Upper lobe of left lung (tissue), 6 donors: ENCODE results near the gene FAM110D. TPM values are rescaled to one million over a fixed set of nuclear protein-coding genes. Genes with fewer than 3 reads are reported as not detected.

Source experiments
- ATAC-seq, 2 donors: fragments of 200-7000 bp; cut with Tn5 transposase; one replicate each; pipeline ENCODE4 v1.9.1; 2022; ENCODE audit warnings: mild to moderate bottlenecking in 2 of 2, moderate library complexity in 2 of 2; ENCODE audit not compliant: low FRiP score in 2 of 2
- DNase-seq, 2 donors: peaks; one replicate each; pipeline ENCODE4 v3.0.0-alpha.2; 2019 to 2020
- H3K27ac ChIP-seq, 4 donors: fragments of 200-600 bp; sonication (generic); one replicate each; pipeline ENCODE4 v1.5.1; 2016 to 2019
- H3K27me3 ChIP-seq, 4 donors: fragments of 200-600 bp; sonication (generic); one replicate each; pipeline ENCODE4 v1.5.1; 2017 to 2019
- H3K36me3 ChIP-seq, 4 donors: fragments of 200-600 bp; sonication (generic); one replicate each; pipeline ENCODE4 v1.5.1; 2016 to 2019
- H3K4me1 ChIP-seq, 4 donors: fragments of 200-600 bp; sonication (generic); one replicate each; pipeline ENCODE4 v1.5.1; 2018 to 2019
- H3K4me3 ChIP-seq, 4 donors: fragments of 200-600 bp; sonication (generic); one replicate each; pipeline ENCODE4 v1.5.1; 2017 to 2019; ENCODE audit warnings: mild to moderate bottlenecking in 2 of 4, moderate library complexity in 1 of 4
- H3K9me3 ChIP-seq, 4 donors: fragments of 200-600 bp; sonication (generic); one replicate each; pipeline ENCODE4 v1.5.1; 2018 to 2019
- EP300 ChIP-seq, 4 donors: sonication (generic); formaldehyde crosslinking; IDR thresholded peaks; one replicate each; pipeline ENCODE4 v1.5.1; 2017; ENCODE audit warnings: antibody characterized with exemption in 4 of 4, control low read depth in 2 of 4
- POLR2A ChIP-seq, 4 donors: fragments of 450-650 bp; IDR thresholded peaks; one replicate each; pipeline ENCODE4 v1.5.1; 2016 to 2017; ENCODE audit warnings: antibody characterized with exemption in 4 of 4, mild to moderate bottlenecking in 2 of 4
- POLR2AphosphoS5 ChIP-seq, 2 donors: sonication (generic); formaldehyde crosslinking; IDR thresholded peaks; one replicate each; pipeline ENCODE4 v1.5.1; 2017; ENCODE audit warnings: antibody characterized with exemption in 2 of 2
- WGBS, 2 donors: methylation state at CpG; one replicate each; pipeline ENCODE4 v1.1.5; 2017 to 2018; 5-methylcytosine and 5-hydroxymethylcytosine counted together
- total RNA-seq, 6 donors: library from RNA; depleted of rRNA in 4 of 6; stranded (reverse); fragments of >200 nt in 4 of 6; gene quantifications; one replicate each; pipeline versions ENCODE4 v1.1.0 to v1.2.1, GENCODE V29; 2016 to 2021
- TF ChIP-seq, protein P1 (sequence below), 6 experiments: fragments of 450-650 bp in 4 of 6; fragments of 200-600 bp in 2 of 6; sonication (generic) in 2 of 6; IDR thresholded peaks; one replicate each; pipeline ENCODE4 v1.5.1; 2016 to 2019; ENCODE audit warnings: antibody characterized with exemption in 6 of 6
- donor health status: DM: no; HTN: no; CAD: no; lungs with moderate emphysema.
- donor health status: DM: no; HTN: yes; CAD: no; lungs with severe emphysema.

FAM110D gene
- total RNA-seq, 6 donors from 2014 or later = 1.0 to 6.7 (median 4.7) TPM

DNA sequence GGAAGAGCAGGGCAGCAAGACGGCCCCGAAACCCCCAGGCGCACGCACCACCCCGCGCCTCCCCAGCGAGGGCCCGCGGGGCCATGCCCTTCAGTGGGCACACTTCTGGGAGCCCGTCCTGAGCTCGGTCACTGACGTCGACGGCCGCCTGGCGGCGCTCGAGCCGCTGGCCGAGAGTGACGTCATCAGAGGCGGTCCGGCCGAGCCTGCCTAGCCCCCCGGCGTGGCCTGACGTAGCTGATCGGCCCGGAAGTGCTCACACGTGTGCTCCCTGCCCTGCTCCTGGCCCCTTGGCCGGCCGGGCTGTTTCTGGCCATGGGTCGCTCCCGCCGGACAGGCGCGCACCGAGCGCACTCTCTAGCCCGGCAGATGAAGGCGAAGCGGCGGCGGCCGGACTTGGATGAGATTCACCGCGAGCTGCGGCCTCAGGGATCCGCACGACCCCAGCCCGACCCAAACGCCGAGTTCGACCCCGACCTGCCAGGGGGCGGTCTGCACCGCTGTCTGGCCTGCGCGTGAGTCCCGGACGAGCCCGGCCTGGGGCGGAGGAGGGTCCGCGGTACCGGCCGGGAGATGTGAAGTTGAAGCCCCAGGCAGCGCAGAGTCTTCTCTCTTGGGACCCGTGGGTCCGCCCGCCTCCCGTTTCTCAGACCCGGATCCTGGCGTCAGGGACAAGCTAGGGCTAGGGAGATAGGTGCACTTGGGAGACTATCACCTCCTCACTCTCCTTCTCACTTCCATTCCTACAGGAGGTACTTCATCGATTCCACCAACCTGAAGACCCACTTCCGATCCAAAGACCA, 11.0 kb downstream of the FAM110D start, which contains the start of gene ZNF593:
Gene ZNF593, plus strand, starts transcription at position 240 of the 803 bp plus-strand sequence. Its CDS starts 76 bp downstream, at position 316.
- peak within 1 kb of the TSS; percentile 73 to 96 (median 76) for H3K4me3 ChIP-seq
- 2 to 5% methylated on average over 8 to 24 of the region's 76 CpGs for WGBS, 2 donors
- DNase-seq = peak; percentile 96 to 99
- no peaks in the 10 kb centered on the region for H3K27me3 ChIP-seq
- ATAC-seq = peak; percentile 93 to 98
- peaks cover 0 to 7% (median 0%) of the 10 kb centered on the region in 4 donors for H3K36me3 ChIP-seq
- TF ChIP-seq EP300 (IDR thresholded peaks at IDR 0.05) (peak in 1 of 4 donors; percentile 25), POLR2A (IDR thresholded peaks at IDR 0.05) (peak in 2 of 4 donors; percentile 67 to 69), POLR2AphosphoS5 (IDR thresholded peaks at IDR 0.05) (peak; percentile 71 to 82)
- TF ChIP-seq, protein P1, sequence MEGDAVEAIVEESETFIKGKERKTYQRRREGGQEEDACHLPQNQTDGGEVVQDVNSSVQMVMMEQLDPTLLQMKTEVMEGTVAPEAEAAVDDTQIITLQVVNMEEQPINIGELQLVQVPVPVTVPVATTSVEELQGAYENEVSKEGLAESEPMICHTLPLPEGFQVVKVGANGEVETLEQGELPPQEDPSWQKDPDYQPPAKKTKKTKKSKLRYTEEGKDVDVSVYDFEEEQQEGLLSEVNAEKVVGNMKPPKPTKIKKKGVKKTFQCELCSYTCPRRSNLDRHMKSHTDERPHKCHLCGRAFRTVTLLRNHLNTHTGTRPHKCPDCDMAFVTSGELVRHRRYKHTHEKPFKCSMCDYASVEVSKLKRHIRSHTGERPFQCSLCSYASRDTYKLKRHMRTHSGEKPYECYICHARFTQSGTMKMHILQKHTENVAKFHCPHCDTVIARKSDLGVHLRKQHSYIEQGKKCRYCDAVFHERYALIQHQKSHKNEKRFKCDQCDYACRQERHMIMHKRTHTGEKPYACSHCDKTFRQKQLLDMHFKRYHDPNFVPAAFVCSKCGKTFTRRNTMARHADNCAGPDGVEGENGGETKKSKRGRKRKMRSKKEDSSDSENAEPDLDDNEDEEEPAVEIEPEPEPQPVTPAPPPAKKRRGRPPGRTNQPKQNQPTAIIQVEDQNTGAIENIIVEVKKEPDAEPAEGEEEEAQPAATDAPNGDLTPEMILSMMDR (IDR thresholded peaks at IDR 0.05) = peak; percentile 88 to 99 (median 99)
- H3K27ac ChIP-seq = peak within 1 kb of the TSS; percentile 64 to 89 (median 74)
- H3K9me3 ChIP-seq = no peaks in the 10 kb centered on the region
- H3K4me1 ChIP-seq = peaks cover 9 to 20% (median 14%) of the 10 kb centered on the region in 4 donors

DNA sequence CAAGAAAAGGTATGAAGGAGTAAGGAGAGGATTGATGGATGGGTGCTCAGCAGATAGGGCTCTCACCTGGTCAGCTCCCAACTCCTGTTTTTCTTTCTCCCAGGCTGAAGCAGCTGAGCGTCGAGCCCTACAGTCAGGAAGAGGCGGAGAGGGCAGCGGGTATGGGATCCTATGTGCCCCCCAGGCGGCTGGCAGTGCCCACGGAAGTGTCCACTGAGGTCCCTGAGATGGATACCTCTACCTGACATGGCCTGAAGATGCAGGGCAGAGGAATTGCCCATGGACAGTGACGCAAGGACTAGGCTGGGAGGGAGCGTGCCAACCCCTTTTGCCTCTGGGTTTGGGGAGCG, 11.6 kb downstream of the FAM110D start:
- Histone ChIP-seq H3K27ac (peak overlapping the region in 3 of 4 donors; percentile 70 to 89 (median 78)), H3K36me3 (peaks cover 0 to 7% (median 0%) of the 10 kb centered on the region in 4 donors), H3K4me1 (peaks cover 9 to 17% (median 13%) of the 10 kb centered on the region in 4 donors), H3K27me3 (no peaks in the 10 kb centered on the region), H3K9me3 (no peaks in the 10 kb centered on the region), H3K4me3 (peak overlapping the region; percentile 73 to 96 (median 76))
- TF ChIP-seq, protein P1 (IDR thresholded peaks at IDR 0.05) = no peak
- TF ChIP-seq POLR2AphosphoS5 (IDR thresholded peaks at IDR 0.05) = no peak
- no peak for TF ChIP-seq EP300 (IDR thresholded peaks at IDR 0.05)
- no peak for TF ChIP-seq POLR2A (IDR thresholded peaks at IDR 0.05)
- DNase-seq (no peak), ATAC-seq (no peak)
- 72 to 79% methylated on average over 8 to 9 of the region's 9 CpGs for WGBS, 2 donors

DNA sequence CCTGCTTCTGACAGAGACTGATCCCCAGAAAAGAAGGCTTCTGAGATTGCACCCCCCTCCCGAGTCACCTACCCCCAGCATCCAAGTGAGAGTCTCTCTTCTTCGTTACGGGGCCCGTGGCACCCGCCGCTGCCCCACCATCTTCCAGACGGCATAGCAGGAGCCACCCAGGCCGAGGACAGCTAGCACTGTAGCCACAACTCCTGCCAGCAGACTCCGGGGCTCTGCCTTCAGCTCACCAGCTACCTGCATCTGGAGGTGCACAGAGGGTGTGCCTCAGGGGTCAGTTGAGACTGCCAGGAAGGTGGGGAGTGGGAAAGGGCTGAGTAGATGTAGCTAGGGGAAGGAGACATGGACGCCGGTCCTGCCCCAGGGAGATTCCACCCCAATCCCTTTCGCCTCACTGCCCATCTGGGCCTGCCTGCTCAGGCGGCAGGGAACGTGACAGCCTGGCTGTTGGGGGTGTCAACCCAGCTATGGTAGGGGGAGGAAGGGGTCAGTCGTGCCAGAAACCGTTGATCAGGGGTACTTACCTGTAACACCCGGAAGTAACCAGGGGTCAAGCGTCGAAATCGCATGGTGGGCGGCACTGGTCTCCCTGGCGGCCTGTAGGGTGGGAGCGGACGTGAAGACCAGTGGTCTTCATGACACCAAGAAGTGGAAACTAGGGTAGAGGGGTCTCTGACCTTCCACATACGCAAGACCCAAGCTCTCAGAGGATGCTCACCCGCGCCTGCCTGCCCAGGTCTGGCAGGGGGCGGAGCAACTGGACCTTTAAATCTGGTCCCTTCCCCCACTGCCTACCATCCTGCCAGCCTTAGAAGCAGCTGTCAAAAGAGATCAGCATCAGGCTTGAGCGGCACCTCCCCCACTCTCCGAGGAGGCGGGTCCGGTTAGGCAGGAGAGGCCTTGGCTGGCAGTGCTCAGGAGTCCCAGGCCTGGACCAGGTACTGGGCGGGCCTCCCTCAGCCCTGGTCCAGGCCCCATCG, 12.5 kb downstream of the FAM110D start, which contains the start of gene ZNF593OS:
Gene ZNF593OS, minus strand, starts transcription at position 749 of the 989 bp plus-strand sequence. Its CDS starts 171 bp downstream, at position 578.
- H3K27me3 ChIP-seq = no peaks in the 10 kb centered on the region
- H3K4me1 ChIP-seq = peaks cover 9 to 17% (median 13%) of the 10 kb centered on the region in 4 donors
- TF ChIP-seq, protein P1 (IDR thresholded peaks at IDR 0.05) = no peak
- TF ChIP-seq POLR2A (IDR thresholded peaks at IDR 0.05) (no peak), POLR2AphosphoS5 (IDR thresholded peaks at IDR 0.05) (no peak), EP300 (IDR thresholded peaks at IDR 0.05) (no peak)
- H3K9me3 ChIP-seq = no peaks in the 10 kb centered on the region
- H3K36me3 ChIP-seq = peaks cover 0 to 7% (median 0%) of the 10 kb centered on the region in 4 donors
- ATAC-seq = no peak
- DNase-seq = no peak
- H3K27ac ChIP-seq = peak within 1 kb of the TSS in 1 of 4 donors; percentile 89
- peak within 1 kb of the TSS in 3 of 4 donors; percentile 73 to 96 (median 73) for H3K4me3 ChIP-seq
- WGBS, 2 donors = 88 to 93% methylated on average over 31 to 34 of the region's 34 CpGs

DNA sequence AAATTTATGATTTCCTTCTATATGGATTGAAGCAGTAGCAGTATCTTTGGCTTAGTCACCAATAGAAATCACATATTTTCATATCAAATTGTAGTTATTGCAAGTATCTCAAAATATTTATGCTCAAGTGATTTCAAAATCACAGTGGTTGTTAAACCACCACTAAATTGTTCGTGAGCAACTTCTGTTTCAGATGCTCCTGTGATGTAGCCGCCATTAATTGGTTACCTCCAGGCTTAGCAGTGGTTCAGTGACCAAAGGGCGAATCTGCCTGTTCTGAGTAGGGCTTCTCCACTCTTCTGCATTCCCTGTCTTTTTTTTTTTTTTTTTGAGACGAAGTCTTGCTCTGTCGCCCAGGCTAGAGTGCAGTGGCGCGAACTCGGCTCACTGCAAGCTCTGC, 16.5 kb downstream of the FAM110D start:
- peaks cover 0 to 7% (median under 1%) of the 10 kb centered on the region in 4 donors for H3K36me3 ChIP-seq
- H3K4me1 ChIP-seq = peaks cover 7 to 15% (median 11%) of the 10 kb centered on the region in 4 donors
- no peak for DNase-seq
- no peak overlapping the region for H3K27ac ChIP-seq
- no peaks in the 10 kb centered on the region for H3K9me3 ChIP-seq
- ATAC-seq = no peak
- WGBS, 2 donors = 93 to 95% methylated on average over 8 of the region's 8 CpGs
- no peaks in the 10 kb centered on the region for H3K27me3 ChIP-seq
- TF ChIP-seq, protein P1 (IDR thresholded peaks at IDR 0.05) = no peak
- TF ChIP-seq EP300 (IDR thresholded peaks at IDR 0.05) (no peak), POLR2A (IDR thresholded peaks at IDR 0.05) (no peak), POLR2AphosphoS5 (IDR thresholded peaks at IDR 0.05) (no peak)
- no peak overlapping the region for H3K4me3 ChIP-seq
